A549 (cell line): ENCODE results near the gene UGT2A2.

Experiments used
- KDM1A ChIP-seq: fragments of 200-600 bp; sonication (generic); IDR thresholded peaks from 2 replicates; pipeline ENCODE4 v1.6.1; 2016; ENCODE audit warnings: low read depth, mild to moderate bottlenecking
- TF ChIP-seq, protein P1 (sequence below): fragments of >200 bp; sonication (Bioruptor Twin); formaldehyde crosslinking; IDR thresholded peaks from 3 replicates; pipeline ENCODE4 v1.5.1; 2016

GRCh38 chr4:69640289-69640688, 847 bp upstream of the UGT2A2 start:
- TF ChIP-seq, protein P1, sequence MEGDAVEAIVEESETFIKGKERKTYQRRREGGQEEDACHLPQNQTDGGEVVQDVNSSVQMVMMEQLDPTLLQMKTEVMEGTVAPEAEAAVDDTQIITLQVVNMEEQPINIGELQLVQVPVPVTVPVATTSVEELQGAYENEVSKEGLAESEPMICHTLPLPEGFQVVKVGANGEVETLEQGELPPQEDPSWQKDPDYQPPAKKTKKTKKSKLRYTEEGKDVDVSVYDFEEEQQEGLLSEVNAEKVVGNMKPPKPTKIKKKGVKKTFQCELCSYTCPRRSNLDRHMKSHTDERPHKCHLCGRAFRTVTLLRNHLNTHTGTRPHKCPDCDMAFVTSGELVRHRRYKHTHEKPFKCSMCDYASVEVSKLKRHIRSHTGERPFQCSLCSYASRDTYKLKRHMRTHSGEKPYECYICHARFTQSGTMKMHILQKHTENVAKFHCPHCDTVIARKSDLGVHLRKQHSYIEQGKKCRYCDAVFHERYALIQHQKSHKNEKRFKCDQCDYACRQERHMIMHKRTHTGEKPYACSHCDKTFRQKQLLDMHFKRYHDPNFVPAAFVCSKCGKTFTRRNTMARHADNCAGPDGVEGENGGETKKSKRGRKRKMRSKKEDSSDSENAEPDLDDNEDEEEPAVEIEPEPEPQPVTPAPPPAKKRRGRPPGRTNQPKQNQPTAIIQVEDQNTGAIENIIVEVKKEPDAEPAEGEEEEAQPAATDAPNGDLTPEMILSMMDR: no peak
- TF ChIP-seq KDM1A: no peak
